A549 (cell line): ENCODE results near the gene LZTFL1.

Experiments
- CHD2 ChIP-seq: fragments of 150-350 bp; IDR thresholded peaks from 2 replicates; pipeline ENCODE4 v1.6.1; 2014; ENCODE audit warnings: low read length; ENCODE audit not compliant: partially characterized antibody
- CHD4 ChIP-seq: fragments of 200-600 bp; sonication (generic); IDR thresholded peaks from 2 replicates; pipeline ENCODE4 v1.6.1; 2016; ENCODE audit warnings: antibody characterized with exemption, mild to moderate bottlenecking, borderline replicate concordance
- HOXA7 ChIP-seq: fragments of 250-450 bp; sonication (Bioruptor Pico); IDR thresholded peaks from 2 replicates; pipeline ENCODE4 v1.5.0; 2020; ENCODE audit warnings: mild to moderate bottlenecking, moderate library complexity
- HOXB13 ChIP-seq: fragments of 250-450 bp; sonication (Bioruptor Pico); IDR thresholded peaks from 2 replicates; pipeline ENCODE4 v1.5.0; 2020; ENCODE audit warnings: low read depth, mild to moderate bottlenecking, moderate library complexity
- MAFK ChIP-seq: fragments of 450-650 bp; IDR thresholded peaks from 2 replicates; pipeline ENCODE4 v1.6.1; 2014; ENCODE audit not compliant: partially characterized antibody
- MAZ ChIP-seq: fragments of 150-350 bp; IDR thresholded peaks from 2 replicates; pipeline ENCODE4 v1.6.1; 2014; ENCODE audit warnings: antibody characterized with exemption, low read depth, low read length, borderline replicate concordance
- POLR2A ChIP-seq: IDR thresholded peaks from 2 replicates; pipeline ENCODE4 v1.6.1; 2012; ENCODE audit warnings: mild to moderate bottlenecking, low read length
- TF ChIP-seq, protein P1 (sequence below): fragments of >200 bp; sonication (Bioruptor Twin); formaldehyde crosslinking; IDR thresholded peaks from 3 replicates; pipeline ENCODE4 v1.5.1; 2016
- TF ChIP-seq, protein P2 (sequence below): fragments of 200-600 bp; sonication (generic); IDR thresholded peaks from 2 replicates; pipeline ENCODE4 v1.6.1; 2016; ENCODE audit warnings: antibody characterized with exemption, mild to moderate bottlenecking, moderate library complexity
- TF ChIP-seq, protein P3 (sequence below): IDR thresholded peaks from 2 replicates; pipeline ENCODE4 v1.6.1; 2012

DNA sequence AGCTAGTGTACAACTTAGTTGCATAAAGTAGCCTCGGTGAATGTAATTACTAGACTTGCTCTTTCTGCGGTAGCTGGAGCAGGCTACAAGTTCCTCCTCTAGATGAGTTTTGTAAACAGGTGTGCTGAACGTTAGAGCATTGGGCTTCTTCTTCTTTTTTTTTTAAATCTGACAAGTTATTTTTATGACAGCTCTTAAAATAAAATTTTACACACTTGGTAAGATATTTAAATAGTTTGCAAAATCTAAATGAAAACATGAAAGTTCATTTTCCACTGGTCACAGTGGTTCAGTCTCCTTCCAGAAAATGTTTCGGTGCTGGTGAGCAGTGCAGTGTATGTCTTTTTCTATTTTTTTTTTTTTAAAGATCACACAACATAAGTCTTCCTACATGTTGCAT lies 47.4 kb upstream of the LZTFL1 start:
- TF ChIP-seq MAZ (no peak), MAFK (no peak), POLR2A (no peak), CHD2 (no peak), HOXB13 (CRISPR knock-in tag) (no peak), CHD4 (no peak), HOXA7 (no peak)
- TF ChIP-seq, protein P1, sequence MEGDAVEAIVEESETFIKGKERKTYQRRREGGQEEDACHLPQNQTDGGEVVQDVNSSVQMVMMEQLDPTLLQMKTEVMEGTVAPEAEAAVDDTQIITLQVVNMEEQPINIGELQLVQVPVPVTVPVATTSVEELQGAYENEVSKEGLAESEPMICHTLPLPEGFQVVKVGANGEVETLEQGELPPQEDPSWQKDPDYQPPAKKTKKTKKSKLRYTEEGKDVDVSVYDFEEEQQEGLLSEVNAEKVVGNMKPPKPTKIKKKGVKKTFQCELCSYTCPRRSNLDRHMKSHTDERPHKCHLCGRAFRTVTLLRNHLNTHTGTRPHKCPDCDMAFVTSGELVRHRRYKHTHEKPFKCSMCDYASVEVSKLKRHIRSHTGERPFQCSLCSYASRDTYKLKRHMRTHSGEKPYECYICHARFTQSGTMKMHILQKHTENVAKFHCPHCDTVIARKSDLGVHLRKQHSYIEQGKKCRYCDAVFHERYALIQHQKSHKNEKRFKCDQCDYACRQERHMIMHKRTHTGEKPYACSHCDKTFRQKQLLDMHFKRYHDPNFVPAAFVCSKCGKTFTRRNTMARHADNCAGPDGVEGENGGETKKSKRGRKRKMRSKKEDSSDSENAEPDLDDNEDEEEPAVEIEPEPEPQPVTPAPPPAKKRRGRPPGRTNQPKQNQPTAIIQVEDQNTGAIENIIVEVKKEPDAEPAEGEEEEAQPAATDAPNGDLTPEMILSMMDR = no peak
- TF ChIP-seq, protein P2, sequence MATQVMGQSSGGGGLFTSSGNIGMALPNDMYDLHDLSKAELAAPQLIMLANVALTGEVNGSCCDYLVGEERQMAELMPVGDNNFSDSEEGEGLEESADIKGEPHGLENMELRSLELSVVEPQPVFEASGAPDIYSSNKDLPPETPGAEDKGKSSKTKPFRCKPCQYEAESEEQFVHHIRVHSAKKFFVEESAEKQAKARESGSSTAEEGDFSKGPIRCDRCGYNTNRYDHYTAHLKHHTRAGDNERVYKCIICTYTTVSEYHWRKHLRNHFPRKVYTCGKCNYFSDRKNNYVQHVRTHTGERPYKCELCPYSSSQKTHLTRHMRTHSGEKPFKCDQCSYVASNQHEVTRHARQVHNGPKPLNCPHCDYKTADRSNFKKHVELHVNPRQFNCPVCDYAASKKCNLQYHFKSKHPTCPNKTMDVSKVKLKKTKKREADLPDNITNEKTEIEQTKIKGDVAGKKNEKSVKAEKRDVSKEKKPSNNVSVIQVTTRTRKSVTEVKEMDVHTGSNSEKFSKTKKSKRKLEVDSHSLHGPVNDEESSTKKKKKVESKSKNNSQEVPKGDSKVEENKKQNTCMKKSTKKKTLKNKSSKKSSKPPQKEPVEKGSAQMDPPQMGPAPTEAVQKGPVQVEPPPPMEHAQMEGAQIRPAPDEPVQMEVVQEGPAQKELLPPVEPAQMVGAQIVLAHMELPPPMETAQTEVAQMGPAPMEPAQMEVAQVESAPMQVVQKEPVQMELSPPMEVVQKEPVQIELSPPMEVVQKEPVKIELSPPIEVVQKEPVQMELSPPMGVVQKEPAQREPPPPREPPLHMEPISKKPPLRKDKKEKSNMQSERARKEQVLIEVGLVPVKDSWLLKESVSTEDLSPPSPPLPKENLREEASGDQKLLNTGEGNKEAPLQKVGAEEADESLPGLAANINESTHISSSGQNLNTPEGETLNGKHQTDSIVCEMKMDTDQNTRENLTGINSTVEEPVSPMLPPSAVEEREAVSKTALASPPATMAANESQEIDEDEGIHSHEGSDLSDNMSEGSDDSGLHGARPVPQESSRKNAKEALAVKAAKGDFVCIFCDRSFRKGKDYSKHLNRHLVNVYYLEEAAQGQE = no peak
- TF ChIP-seq, protein P3, sequence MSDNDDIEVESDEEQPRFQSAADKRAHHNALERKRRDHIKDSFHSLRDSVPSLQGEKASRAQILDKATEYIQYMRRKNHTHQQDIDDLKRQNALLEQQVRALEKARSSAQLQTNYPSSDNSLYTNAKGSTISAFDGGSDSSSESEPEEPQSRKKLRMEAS = no peak
